ENCODE data around the gene LY6G5C. TPM values are rescaled to one million over a fixed set of nuclear protein-coding genes. Genes with fewer than 3 reads are reported as not detected.

The LY6G5C gene
- total and polyA plus RNA-seq, 9 of the 15 experiments (the other 6 are each of a cell fraction or from before 2014, with no cell fraction given): 0.10 to 0.67 (median 0.46) TPM; not detected in 4

DNA sequence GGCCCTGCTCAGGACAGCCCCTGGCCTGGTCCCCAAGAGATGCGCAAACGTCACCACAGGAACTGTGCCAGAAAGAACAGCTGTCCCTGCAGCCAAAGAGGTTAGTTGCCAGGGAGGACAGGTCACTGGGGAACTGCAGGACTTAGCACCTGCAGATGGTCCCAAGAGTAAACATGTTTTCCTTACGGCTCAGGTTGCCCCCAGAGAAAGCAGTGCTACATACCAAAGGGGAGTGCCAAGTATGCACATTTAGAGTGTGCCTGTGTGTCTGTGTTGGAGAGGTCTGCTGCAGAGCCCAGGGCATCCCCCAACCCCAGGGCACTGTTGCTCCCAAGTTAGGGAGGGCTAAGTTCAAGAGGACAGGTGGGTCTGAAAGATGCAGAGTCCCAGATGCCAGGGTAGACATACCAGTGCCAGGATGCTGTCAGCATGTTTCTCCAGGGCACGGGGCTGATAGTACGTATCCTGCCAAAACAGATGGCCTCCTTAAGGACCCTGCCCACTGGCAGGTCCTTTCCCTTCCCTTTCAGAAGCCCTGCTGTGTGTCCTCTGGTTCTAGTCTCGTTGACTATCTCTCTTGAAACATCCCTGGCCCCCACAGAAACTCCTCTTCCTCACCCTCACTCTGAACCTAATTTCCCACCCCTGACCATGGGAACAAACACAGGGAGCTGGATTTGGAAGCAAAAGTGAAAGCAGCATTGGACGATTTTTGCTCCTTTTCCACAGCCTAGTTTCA is 21.0 kb upstream of the LY6G5C start (continued):
- TF ChIP-seq CEBPG (CRISPR knock-in tag; IDR thresholded peaks at IDR 0.05): peak; percentile 52; the same call in 1 of the 2 replicates
- no peak for TF ChIP-seq CEBPG (tag; conservative IDR thresholded peaks at IDR 0.05 in 1 of 2, IDR thresholded peaks at IDR 0.05 in 1 of 2)
- TF ChIP-seq KDM4B (IDR thresholded peaks at IDR 0.05; ENCODE audit: borderline replicate concordance in 2 of 2, low read depth in 1 of 2): 0 out of 4 replicates have a peak, but pooled peaks of 1 of the 2 experiments have one; percentile 55
- no peak for TF ChIP-seq TARDBP (IDR thresholded peaks at IDR 0.05)
- 0 out of 2 replicates have a peak, but pooled peaks have one; percentile 53 for TF ChIP-seq OTX1 (CRISPR knock-in tag; IDR thresholded peaks at IDR 0.05)
- TF ChIP-seq WHSC1 (IDR thresholded peaks at IDR 0.05; ENCODE audit: low read length): peak; percentile 64
- TF ChIP-seq CREM (IDR thresholded peaks at IDR 0.05; ENCODE audit: low read depth): peak; percentile 45; the same call in 1 of the 2 replicates
- TF ChIP-seq, protein P1, sequence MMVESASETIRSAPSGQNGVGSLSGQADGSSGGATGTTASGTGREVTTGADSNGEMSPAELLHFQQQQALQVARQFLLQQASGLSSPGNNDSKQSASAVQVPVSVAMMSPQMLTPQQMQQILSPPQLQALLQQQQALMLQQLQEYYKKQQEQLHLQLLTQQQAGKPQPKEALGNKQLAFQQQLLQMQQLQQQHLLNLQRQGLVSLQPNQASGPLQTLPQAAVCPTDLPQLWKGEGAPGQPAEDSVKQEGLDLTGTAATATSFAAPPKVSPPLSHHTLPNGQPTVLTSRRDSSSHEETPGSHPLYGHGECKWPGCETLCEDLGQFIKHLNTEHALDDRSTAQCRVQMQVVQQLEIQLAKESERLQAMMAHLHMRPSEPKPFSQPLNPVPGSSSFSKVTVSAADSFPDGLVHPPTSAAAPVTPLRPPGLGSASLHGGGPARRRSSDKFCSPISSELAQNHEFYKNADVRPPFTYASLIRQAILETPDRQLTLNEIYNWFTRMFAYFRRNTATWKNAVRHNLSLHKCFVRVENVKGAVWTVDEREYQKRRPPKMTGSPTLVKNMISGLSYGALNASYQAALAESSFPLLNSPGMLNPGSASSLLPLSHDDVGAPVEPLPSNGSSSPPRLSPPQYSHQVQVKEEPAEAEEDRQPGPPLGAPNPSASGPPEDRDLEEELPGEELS (CRISPR knock-in tag; IDR thresholded peaks at IDR 0.05; ENCODE audit: borderline replicate concordance): 0 out of 2 replicates have a peak, but pooled peaks have one; percentile 42
- TF ChIP-seq, protein P2, sequence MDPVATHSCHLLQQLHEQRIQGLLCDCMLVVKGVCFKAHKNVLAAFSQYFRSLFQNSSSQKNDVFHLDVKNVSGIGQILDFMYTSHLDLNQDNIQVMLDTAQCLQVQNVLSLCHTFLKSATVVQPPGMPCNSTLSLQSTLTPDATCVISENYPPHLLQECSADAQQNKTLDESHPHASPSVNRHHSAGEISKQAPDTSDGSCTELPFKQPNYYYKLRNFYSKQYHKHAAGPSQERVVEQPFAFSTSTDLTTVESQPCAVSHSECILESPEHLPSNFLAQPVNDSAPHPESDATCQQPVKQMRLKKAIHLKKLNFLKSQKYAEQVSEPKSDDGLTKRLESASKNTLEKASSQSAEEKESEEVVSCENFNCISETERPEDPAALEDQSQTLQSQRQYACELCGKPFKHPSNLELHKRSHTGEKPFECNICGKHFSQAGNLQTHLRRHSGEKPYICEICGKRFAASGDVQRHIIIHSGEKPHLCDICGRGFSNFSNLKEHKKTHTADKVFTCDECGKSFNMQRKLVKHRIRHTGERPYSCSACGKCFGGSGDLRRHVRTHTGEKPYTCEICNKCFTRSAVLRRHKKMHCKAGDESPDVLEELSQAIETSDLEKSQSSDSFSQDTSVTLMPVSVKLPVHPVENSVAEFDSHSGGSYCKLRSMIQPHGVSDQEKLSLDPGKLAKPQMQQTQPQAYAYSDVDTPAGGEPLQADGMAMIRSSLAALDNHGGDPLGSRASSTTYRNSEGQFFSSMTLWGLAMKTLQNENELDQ (CRISPR knock-in tag; IDR thresholded peaks at IDR 0.05; ENCODE audit: borderline replicate concordance): peak; percentile 84; the same call in 1 of the 2 replicates
- TF ChIP-seq PHF8 (IDR thresholded peaks at IDR 0.05; ENCODE audit: borderline replicate concordance, low read length): no peak
- TF ChIP-seq, protein P3, sequence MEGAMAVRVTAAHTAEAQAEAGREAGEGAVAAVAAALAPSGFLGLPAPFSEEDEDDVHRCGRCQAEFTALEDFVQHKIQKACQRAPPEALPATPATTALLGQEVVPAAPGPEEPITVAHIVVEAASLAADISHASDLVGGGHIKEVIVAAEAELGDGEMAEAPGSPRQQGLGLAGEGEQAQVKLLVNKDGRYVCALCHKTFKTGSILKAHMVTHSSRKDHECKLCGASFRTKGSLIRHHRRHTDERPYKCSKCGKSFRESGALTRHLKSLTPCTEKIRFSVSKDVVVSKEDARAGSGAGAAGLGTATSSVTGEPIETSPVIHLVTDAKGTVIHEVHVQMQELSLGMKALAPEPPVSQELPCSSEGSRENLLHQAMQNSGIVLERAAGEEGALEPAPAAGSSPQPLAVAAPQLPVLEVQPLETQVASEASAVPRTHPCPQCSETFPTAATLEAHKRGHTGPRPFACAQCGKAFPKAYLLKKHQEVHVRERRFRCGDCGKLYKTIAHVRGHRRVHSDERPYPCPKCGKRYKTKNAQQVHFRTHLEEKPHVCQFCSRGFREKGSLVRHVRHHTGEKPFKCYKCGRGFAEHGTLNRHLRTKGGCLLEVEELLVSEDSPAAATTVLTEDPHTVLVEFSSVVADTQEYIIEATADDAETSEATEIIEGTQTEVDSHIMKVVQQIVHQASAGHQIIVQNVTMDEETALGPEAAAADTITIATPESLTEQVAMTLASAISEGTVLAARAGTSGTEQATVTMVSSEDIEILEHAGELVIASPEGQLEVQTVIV (CRISPR knock-in tag; IDR thresholded peaks at IDR 0.05; ENCODE audit: borderline replicate concordance): 0 out of 2 replicates have a peak, but pooled peaks have one; percentile 21
- peak in 1 of 2 experiments; percentile 66; a peak in 1 of 4 replicates for TF ChIP-seq TEAD1 (CRISPR knock-in tag; IDR thresholded peaks at IDR 0.05)
- TF ChIP-seq, protein P4, sequence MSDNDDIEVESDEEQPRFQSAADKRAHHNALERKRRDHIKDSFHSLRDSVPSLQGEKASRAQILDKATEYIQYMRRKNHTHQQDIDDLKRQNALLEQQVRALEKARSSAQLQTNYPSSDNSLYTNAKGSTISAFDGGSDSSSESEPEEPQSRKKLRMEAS (CRISPR knock-in tag; IDR thresholded peaks at IDR 0.05): peak; percentile 68
- peak; percentile 67; the same call in 1 of the 2 replicates for TF ChIP-seq CBFB (CRISPR knock-in tag; IDR thresholded peaks at IDR 0.05)
- 0 out of 2 replicates have a peak, but pooled peaks have one; percentile 67 for TF ChIP-seq KAT7 (CRISPR knock-in tag; IDR thresholded peaks at IDR 0.05; ENCODE audit: borderline replicate concordance)
- TF ChIP-seq CREB1 (IDR thresholded peaks at IDR 0.05): no peak
- 0 out of 2 replicates have a peak, but pooled peaks have one; percentile 35 for TF ChIP-seq CREB1 (CRISPR knock-in tag; IDR thresholded peaks at IDR 0.05)
- TF ChIP-seq SRF (CRISPR knock-in tag; IDR thresholded peaks at IDR 0.05): 0 out of 4 replicates have a peak, but pooled peaks of 1 of the 2 experiments have one; percentile 1
- TF ChIP-seq IRF2 (CRISPR knock-in tag; IDR thresholded peaks at IDR 0.05): 0 out of 2 replicates have a peak, but pooled peaks have one; percentile 29
